ENCODE data around the gene MPRIP.
A peak's percentile ranks its signal among the peaks of the same experiment; 100 is the strongest.

The MPRIP gene

GRCh38 chr17:17088086-17088485 lies 45.8 kb downstream of the MPRIP start:
- ChIA-PET CTCF (interaction anchor here (0.7 kb wide), 1 partner anchor 17 kb away, joined by 3 read pairs; no protein-coding TSS in a partner anchor), POLR2A (ENCODE audit: low non-redundant PET) (interaction anchor here (0.7 kb wide), 1 partner anchor 38 kb away, joined by 3 read pairs; no protein-coding TSS in a partner anchor)
- H3K27ac ChIP-seq = peak overlapping the region; percentile 57
- no peak for TF ChIP-seq CTCF (conservative IDR thresholded peaks at IDR 0.05; ENCODE audit: low read depth)
- DNase-seq (ENCODE audit: low spot score) = no peak

- ChIA-PET CTCF (interaction anchor here (0.6 to 0.7 kb wide), 2 partner anchors 13 to 18 kb away, joined by 3 to 4 read pairs; no protein-coding TSS in a partner anchor), POLR2A (ENCODE audit: low non-redundant PET) (no interaction called here)
- no peak for TF ChIP-seq CTCF (conservative IDR thresholded peaks at IDR 0.05; ENCODE audit: low read depth)
- H3K27ac ChIP-seq = peak overlapping the region; percentile 57
- no peak for DNase-seq (ENCODE audit: low spot score)
Measured at GRCh38 chr17:17088541-17089525, 46.6 kb downstream of the MPRIP start.

- ChIA-PET POLR2A (ENCODE audit: low non-redundant PET) (no interaction called here), CTCF (no interaction called here)
- H3K27ac ChIP-seq = peak overlapping the region; percentile 57
- TF ChIP-seq CTCF (conservative IDR thresholded peaks at IDR 0.05; ENCODE audit: low read depth) = no peak
- no peak for DNase-seq (ENCODE audit: low spot score)
Measured at GRCh38 chr17:17089796-17090641, 47.8 kb downstream of the MPRIP start.

- peak; percentile 81 for DNase-seq (ENCODE audit: low spot score)
- CTCF ChIA-PET = no interaction called here
- H3K27ac ChIP-seq = peak overlapping the region; percentile 57
- TF ChIP-seq CTCF (conservative IDR thresholded peaks at IDR 0.05; ENCODE audit: low read depth) = no peak
- POLR2A ChIA-PET (ENCODE audit: low non-redundant PET) = no interaction called here
Measured at GRCh38 chr17:17090642-17091103, 48.4 kb downstream of the MPRIP start.

GRCh38 chr17:17091276-17091675 lies 49.0 kb downstream of the MPRIP start:
- CTCF ChIA-PET = no interaction called here
- POLR2A ChIA-PET (ENCODE audit: low non-redundant PET) = no interaction called here
- H3K27ac ChIP-seq = peak overlapping the region; percentile 57
- no peak for DNase-seq (ENCODE audit: low spot score)
- no peak for TF ChIP-seq CTCF (conservative IDR thresholded peaks at IDR 0.05; ENCODE audit: low read depth)
